T-helper 1 cell (primary cell): ENCODE results near the gene NLGN1.

Experiments
- DNase-seq, 5 donors: peaks; one replicate each; pipeline ENCODE4 v3.0.0-alpha.2; 2012 to 2020

Gene NLGN1

DNA sequence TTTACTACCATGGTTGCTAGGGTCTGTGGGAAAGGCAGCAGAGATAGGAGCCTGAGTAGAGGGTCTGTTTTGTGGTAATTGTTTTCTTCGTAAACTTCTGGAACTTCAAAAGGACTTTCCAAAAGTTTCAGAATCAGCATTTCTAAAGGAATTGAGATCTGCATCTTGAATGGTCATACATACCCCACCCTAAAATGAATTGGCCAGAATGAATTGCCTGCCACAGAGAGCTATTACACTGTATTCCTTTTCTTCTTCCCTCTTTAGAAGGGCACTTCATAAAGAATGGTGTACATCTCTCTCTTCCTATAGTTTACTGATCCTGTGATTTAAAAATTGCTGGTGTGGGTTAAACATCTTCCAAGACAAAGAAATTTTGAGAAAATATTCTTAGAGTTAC lies 525.7 kb downstream of the NLGN1 start:
- no peak for DNase-seq

DNA sequence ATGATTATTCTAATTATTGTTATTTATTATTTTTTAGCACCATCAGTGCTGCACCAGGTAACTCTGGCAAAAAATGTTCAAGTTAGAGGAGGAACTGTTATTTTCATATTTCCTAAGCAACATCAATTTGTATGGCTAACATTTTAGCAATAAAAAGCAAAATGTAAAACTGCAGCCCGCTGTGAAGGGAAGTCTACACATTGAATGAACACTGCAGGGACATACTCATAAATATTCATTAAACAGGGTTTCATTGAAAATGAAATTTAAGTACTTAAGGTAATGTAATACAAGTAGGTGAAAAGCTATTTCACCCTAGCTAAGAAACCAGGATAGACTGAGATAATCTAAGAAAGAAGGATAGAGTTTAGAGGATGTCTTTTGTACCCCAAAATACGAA lies 532.7 kb downstream of the NLGN1 start:
- no peak for DNase-seq

DNA sequence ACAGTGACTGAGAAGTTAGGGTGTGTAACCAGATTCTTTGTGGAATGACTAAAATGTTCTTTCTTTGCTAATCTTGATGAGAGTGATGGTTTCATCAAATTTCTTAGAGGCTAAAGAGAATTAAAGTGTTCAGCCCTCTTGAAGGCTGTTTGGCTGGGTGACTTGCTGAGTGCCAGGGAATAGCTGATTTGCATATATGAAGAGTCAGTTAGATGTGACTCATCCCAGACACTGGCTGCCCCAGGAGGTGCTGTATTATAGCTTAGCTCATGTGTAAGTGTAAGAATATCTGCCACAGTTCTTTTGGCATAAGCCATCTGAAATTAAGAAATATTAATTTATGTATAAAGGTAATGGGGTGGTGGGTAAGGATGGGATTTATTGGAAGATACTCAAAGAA lies 535.1 kb downstream of the NLGN1 start:
- DNase-seq, result no peak

DNA sequence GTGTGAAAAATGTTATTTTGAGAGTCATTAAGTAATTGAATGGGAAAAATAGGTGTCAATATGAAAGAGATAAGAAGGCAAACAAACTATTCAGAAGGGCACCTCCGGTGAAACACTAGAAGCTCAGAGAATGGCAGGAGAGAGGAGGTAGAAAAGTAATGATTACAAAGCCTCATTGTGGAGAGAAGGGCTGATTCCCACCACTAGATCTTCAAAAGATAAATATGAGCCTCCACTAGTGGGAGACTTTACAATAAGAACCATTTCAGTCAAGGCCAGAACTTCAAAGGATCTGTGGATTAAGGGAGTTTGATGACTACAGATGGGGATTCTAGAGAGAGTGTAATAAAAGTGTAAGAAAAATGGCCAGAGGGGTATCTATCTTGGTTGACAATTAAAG lies 535.6 kb downstream of the NLGN1 start:
- no peak for DNase-seq

DNA sequence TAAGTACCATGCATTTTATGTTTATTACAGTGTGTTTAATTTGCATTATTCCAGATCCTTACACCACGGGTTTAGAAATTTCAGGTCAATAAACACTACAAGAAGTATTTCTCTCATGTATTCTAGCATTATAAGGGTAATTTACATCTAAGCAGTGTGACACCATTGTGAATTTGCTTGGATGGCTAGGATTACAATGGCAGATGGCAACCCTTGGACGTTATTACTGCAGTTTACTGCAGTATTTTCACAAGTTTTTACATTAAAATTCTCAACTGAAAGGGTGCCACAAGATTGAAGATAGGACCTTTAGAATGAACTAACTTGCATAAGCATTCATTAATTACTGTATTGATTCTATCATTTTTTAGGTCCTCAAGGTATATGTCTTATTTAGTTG lies 538.8 kb downstream of the NLGN1 start:
- no peak for DNase-seq

DNA sequence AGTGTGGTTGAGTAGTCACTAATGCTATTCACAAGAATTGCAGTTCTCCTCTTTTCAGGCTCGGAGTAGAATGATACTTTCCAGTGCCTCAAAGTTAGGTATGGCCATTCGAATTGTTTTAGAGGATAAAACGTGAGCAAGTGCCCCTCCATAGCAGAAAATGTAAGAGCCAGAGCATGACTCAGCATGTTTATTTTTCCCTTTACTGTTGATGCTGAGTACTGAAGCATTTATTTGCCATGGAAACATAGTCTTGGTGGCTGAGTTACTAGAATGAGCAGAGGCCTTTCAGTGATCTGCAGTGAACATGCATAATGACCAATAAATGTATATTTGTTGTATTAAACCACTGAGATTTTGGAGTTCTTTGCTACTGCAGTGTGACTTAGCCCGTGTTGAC lies 540.6 kb downstream of the NLGN1 start:
- no peak for DNase-seq

DNA sequence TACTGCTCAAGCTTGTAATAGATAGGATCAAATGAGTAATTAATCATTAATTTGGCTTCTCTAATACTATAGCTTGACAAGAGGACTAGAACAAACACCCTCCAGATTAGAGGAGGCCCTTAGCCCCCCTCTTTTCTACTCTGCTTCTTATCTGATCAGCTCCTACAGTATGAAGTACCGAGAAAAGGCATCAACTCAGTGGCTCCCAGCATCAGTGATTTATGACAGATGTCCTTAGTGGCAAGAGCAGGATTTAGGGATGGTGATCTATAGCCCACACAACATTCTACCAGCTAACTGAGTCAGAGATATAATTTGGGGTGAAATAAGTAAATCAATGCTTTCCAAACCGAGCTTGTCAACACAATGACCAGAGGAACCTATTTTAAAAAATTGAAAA lies 541.1 kb downstream of the NLGN1 start:
- DNase-seq, result no peak

DNA sequence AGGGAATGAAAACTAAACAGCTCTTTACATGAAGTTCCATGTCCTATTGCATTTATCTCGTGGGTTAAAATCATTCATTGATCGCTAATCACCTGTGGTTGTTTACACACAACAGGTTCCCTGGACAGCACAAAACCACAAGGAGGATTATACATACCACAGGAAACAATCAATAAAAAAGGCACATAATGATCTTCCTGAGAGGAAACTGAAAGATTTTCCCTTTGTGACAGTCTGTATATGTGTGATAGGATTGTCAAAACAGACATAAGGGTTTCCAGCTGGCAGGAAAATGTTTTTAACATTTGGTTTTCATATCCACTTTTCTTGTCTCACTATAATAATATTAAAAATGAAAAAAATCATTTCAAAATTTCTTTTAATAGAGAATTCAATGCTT lies 541.8 kb downstream of the NLGN1 start:
- no peak for DNase-seq

DNA sequence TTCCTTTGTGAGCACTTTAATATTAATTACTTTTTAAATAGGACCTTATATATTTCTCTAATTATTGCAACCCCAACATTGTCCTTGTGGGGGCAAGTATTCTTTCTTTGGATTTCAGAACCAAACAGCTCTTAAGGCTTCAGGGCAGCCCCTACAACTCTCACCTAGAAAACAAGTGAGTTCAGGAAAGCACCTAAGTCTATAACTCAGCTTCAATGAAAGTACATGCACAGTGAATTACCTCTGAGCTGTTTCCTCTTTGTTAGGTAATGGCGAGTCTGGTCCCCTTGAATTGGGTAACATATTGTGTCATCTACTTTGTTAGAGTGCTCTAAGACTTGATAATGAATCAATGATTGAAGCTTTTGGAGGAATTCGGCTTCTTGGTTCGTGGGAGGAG lies 545.7 kb downstream of the NLGN1 start:
- DNase-seq, result no peak

DNA sequence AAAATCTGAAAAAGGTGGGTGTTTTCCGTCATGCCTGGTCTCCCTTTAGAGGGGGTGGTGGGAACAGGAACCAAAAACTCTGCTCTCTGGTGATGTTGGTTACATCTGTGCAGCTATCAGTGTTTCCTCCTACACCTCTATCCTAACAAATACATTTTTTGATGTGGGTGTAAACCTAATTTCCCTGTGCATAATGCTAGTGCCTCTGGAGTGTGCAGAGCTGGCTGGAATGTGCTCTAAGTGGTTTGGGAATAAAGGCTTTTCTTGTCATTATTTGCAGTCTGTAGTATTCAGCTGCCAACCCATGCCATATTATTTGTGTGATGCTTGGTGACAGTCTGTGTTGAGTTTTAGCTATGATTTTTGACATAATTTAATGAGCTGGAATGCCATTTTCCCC lies 547.6 kb downstream of the NLGN1 start:
- DNase-seq, result no peak

DNA sequence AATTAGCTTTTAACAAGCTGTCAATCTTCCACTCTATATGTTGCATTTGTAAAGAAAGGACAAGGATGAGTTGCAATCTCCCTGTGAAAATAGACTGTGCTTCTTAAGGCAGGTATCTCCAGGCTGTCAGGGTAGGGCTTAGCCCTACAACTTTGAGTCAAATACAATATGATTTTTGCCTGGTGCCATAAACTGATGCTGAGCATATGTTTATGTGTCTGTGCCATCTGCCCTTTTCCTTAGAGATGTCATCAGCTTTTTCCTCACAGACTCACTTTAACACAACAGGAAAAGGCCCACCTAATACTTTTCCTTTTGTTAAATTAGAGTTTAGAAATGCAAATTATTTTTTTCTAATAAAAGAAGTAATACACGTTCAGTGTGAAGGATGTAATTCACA lies 548.3 kb downstream of the NLGN1 start:
- DNase-seq, result no peak

DNA sequence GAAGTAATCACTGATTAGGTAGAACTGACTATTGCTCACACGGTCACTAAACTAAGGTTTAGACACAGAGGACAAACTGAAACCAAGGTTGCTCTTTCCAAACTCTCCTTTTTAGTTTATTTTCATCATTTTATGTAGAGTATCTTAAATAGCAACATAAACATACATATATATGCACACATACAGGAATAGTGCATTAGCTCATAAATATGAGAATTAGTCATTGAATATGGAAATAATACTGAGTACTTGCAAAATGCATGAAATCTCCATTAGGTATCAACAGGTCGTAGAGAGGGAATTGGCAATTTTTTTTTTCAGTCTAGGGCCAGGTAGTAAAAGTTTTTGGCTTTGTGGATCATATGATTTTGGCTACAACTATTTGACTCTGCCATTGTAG lies 557.1 kb downstream of the NLGN1 start:
- DNase-seq, result no peak

DNA sequence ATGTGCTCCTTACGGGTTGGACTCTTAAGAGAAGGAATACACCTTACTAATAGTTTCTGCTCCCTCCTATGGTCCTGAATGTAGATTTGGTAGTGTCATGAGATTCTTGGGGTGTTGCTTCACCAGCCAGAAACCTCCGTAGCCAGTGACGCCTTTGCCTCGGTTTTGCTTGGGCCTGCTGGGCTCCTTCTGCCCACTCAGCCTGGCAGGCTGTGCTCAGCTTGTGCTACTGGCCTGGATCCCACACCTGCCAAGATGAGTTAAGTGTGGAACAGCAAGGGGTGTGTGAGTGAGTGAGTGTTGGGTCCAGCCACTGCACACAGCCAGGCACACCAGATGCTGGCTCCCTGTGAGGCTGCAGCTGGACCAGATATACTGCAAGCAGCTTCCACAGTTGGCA lies 560.1 kb downstream of the NLGN1 start:
- no peak for DNase-seq

DNA sequence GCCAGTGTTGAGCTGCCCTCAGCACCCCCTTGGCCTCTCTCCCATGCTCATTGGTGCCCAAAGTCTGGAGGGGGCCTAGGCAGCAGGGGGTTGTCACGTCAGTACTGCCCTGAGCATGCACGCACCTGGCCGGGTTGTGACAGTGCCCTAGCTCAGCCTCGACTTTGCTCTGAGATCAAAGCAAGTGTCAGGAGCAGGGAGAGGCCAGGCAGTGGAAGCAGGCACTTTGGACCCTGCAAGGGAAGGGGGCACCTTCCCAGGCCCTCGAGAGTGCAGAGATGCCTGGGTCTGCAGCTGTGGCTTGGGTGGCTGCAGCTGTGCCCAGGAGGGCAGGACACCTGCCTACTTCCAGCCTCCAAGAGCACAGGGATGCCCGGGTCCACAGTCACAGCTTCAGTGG lies 561.3 kb downstream of the NLGN1 start:
- DNase-seq, result no peak

DNA sequence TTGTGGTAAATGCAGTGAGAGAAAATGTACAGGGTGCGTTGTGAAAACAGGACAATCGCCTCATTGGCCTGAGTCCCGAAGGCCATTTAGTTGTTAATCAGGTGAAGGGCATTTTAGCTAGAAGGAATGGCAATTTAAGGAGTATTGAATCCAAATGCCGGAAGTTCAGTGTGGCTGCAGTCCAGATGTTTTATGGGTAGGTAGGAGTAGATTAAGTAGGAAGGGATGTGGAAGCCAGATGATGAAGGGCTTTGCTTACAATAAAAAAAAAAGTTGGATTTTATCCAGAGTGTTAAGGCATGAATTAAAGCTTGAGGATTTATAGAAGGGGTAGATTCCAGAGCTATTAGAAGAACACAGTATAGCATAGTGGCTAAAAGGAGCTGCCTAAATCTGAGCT lies 572.7 kb downstream of the NLGN1 start:
- no peak for DNase-seq

DNA sequence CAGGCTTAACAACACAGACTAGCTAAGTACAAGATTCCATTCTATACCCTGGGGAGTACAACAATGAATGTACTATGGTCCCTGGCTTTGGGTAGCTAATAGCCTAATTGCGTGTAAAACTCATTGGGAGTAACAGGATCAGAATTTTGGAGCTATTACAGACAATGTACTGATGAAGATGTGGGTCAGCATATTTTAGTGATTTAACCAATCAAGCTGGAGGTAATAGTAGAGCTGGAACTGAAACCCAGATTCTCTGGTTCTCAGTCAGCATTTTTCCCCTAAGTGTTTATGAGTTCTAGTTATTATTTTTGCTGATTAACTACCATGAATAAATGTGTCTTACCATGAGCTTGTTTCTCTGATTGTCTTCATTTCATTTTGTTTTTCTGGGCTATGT lies 578.7 kb downstream of the NLGN1 start:
- DNase-seq, result no peak

DNA sequence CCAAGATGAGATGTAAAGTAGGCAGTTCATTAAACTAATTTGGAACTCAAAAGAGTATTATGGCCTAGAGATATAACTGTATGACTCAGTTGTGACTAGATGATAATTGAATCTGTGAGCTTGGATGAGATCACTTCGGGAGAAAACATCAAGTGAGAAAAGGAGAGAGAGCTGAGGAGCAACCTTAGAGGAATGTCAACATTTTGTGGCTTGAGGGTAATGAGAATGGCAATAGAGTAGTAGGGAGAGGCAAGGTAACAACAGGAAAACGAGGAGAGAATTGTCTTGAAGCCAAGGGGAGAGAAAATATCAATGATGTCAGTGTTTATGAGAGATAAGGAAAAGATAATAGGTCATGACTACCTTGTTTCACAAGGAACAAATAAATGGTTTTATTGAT lies 580.2 kb downstream of the NLGN1 start:
- no peak for DNase-seq

DNA sequence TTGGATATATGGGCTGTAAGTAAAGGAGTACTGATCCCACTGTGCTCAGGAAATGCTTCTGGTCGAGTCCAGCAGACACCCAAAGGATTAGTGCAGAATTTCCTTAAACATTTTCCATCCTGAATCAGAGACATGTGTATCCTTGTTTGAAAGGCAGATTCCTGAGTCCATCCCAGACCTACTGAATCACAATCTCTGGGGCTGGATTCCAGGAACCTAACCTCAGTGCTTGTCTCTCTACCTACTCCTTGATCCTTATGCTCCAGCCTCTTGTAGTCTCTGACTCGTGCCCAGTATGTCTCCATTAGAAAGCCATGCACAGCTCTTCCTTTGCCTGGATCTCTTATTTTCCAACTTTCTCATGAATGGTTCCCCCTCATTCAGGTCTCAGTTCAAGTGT lies 585.8 kb downstream of the NLGN1 start:
- DNase-seq, result no peak

DNA sequence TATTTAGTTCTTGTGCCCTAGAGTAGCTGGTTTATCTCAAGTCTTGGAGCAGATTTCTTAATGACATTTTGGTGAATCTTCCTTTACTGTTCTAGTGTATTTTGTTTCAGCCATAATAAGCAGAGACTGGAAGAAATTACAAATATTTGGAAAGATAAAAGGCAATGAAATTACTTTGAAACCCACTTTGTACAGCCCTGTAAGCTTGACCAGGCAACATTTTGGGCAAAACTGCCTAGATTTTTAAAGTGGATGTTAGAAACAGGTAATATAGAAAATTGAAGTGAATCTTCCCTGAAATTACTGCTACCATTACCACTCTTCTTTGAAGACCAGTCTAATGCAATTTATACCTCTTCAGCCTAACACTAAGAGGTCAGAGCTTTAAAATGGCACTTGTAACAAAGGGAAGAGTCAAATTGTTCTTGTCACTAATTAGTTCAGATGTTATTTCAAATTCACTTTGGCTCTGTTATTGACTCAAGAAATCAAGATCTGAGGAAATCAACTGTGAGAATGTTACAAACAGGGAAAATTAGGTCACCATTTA lies 589.4 kb downstream of the NLGN1 start:
- DNase-seq, result no peak

DNA sequence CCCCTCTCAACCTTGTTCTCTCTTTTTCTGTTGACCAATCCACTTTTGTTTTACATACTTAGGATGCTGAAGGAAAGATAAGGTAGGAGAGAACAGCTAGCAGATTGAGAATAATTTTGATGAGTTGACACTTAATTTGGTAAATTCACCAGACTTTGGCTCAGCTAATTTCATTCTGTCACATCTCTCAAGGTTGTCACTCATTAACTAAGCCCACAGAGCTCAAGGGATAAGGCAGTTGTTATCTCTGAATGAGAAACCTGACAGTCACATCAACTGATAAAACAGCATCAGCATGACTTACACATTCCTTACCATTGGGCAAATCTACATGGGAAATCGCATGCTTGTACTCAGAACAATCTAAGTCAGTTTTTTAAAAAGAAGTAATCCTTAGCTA lies 591.4 kb downstream of the NLGN1 start:
- DNase-seq, result no peak

DNA sequence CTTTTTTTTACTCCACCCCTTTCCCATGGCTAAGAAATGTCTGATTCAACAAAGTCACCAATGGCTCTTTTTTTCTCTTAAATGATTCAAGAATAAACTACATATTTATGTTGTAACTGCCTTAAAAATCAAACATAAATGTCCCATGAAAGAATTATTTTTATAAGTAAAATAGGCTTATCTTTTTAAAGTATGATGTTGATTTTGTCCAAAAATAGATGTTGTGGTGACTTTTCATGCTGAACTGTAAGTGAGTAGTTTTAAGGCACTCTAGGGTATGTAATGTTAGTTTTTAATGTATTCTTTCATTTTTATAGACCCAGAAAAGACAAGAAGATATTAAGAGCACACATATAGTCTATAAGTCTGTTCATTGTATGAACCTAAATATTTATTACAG lies 594.9 kb downstream of the NLGN1 start:
- DNase-seq, result no peak

DNA sequence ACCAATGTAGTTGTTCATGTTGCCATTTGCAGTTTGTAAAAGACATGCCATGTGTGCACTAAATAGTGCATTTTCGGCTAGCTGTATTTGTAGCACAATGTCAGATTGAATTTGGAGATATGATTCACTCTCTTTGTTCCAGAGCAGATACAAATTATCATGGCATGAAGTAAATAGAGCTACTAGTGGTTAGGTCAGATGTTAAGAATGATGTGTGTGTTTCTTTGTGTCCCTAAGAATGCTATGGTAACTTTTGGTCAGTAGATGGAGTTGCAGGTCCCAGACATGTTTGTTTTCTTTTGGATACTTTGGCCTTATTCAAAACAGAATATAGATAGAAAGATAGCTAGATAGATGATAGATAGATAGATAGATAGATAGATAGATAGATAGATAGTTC lies 595.8 kb downstream of the NLGN1 start:
- DNase-seq, result no peak

DNA sequence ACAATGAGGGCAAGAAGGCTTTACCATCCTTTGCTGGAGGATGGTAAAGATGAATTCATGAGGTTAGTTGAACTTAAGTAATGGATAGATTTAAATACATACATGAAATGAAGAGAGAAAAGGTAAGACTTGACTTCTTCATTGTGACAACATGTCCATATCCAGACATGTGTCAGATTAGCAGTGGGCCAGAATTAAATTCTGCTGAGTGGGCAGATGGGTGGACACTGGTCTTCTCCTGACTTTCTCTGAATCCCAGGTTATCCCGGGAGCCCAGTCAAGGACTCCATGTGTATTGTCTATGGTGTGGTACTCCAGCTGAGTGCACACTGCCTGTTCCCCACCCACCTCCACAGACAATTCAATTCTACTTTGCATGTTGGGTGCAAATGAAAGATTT lies 603.1 kb downstream of the NLGN1 start:
- DNase-seq, result no peak

DNA sequence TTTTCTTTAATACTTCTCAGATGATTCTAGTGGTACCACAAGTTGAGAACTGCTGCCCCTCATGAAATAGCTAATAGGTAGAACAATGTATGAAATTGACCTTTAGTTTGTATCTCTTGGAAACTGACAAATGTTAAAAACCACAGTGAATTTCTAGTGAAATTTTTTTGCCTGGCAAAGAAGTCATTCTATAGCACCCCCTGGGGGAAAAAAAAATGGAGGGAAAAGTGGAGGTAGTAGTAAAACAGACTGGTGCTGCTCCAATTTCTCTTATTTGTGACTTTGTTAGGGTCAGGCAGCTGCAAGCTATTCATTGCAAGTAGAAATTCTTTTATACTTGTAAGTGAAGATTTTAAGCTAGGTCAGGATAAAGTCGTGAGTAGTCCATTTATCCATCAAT lies 605.0 kb downstream of the NLGN1 start:
- DNase-seq, result no peak

DNA sequence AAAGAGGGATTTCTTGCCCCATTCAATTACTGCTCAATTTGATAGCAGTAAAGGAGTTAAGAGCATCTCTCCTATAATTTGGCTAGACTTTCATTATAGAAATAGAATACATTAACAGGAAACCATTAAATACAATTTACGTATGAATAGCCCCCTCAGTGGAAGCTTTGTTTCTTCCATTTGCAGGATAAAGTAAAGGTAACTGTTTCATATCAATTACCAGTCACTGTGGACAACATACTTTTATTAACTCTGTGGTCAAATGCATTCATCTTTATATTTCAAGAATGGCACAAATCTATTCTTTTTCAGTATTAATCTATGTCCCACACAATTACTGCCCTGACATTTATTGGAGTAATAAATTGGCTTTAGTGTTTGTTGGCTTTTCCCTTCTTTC lies 613.4 kb downstream of the NLGN1 start:
- DNase-seq, result no peak

DNA sequence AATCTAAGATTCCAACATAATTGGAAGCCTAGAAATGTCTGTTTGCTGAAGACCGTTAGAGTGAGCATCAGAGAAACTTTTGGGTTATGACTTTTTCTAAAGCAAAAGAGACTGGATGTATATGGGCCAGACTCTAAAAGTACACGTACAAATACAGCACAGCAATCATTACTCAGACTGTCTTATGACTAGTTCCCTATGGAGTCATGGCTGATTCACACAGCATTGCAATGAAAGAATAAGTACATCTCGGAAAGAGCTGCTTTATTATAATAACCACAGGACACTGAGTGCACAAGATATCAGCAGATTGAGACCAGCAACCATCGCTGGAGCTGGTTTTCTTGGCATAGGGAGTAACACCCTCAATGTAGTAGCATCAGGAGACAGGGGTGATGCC lies 618.6 kb downstream of the NLGN1 start:
- no peak for DNase-seq
